COLO668 (cell line): Measurements from ENCODE around the gene ASIC5.
"Not testable (repeated sequence)": the region's sequence is repeated elsewhere in the genome, so short reads cannot be mapped to it uniquely, and the experiment has no call there.

Experiments used
- DNase-seq: peaks from one replicate; lab custom pipeline; 2025; ENCODE audit not compliant: unreplicated experiment; lab: John Stamatoyannopoulos, UW

Gene ASIC5

GRCh38 chr4:155802190-155802959, 63.7 kb downstream of the ASIC5 start:
- DNase-seq: no peak

- no peak for DNase-seq
These were observed 65.3 kb downstream of the ASIC5 start for GRCh38 chr4:155800685-155801343.

GRCh38 chr4:155799794-155800123, 66.3 kb downstream of the ASIC5 start:
- no peak for DNase-seq

- DNase-seq: no peak
These were observed 66.8 kb downstream of the ASIC5 start for GRCh38 chr4:155799116-155799793.

- not testable (repeated sequence) for DNase-seq
These were observed 68.5 kb downstream of the ASIC5 start for GRCh38 chr4:155797581-155797980.

GRCh38 chr4:155795991-155796390, 70.1 kb downstream of the ASIC5 start:
- no peak for DNase-seq

GRCh38 chr4:155794589-155795236, 71.4 kb downstream of the ASIC5 start:
- DNase-seq: no peak

- no peak for DNase-seq
These were observed 76.1 kb downstream of the ASIC5 start for GRCh38 chr4:155789982-155790381.

- DNase-seq: no peak
These were observed 76.7 kb downstream of the ASIC5 start for GRCh38 chr4:155789391-155789790.

GRCh38 chr4:155787113-155787710, 78.9 kb downstream of the ASIC5 start:
- DNase-seq: peak; percentile 3

GRCh38 chr4:155785828-155786227, 80.2 kb downstream of the ASIC5 start:
- no peak for DNase-seq

- DNase-seq: no peak
These were observed 81.4 kb downstream of the ASIC5 start for GRCh38 chr4:155784637-155785036.

GRCh38 chr4:155781249-155781831, 84.7 kb downstream of the ASIC5 start:
- DNase-seq: no peak

- no peak for DNase-seq
These were observed 85.3 kb downstream of the ASIC5 start for GRCh38 chr4:155780775-155781174.
